ENCODE data around the gene IQGAP2.

GRCh38 chr5:76545184-76545583 is 142.1 kb downstream of the IQGAP2 start:
- TF ChIP-seq ZNF274 (IDR thresholded peaks at IDR 0.05; ENCODE audit: low read depth, low read length) (no peak), YY1 (IDR thresholded peaks at IDR 0.05; ENCODE audit: insufficient read depth, insufficient read length) (no peak), SUZ12 (IDR thresholded peaks at IDR 0.05; ENCODE audit: extremely low read depth, insufficient read depth, insufficient read length) (no peak)
